Stimulated activated CD4-positive, alpha-beta T cell treated with anti-CD3 and anti-CD28 coated beads, Interleukin-1b, Interleukin-23, amount 100 ng/mL, for 4 hours (primary cell): Measurements from ENCODE around the gene RNLS.
"Not testable (repeated sequence)": the region's sequence is repeated elsewhere in the genome, so short reads cannot be mapped to it uniquely, and the experiment has no call there.

Source experiments
- DNase-seq, 2 donors: peaks; one replicate each; pipeline ENCODE4 v3.0.0-alpha.2; 2020; ENCODE audit warnings: low read depth in 2 of 2

Gene RNLS

DNA sequence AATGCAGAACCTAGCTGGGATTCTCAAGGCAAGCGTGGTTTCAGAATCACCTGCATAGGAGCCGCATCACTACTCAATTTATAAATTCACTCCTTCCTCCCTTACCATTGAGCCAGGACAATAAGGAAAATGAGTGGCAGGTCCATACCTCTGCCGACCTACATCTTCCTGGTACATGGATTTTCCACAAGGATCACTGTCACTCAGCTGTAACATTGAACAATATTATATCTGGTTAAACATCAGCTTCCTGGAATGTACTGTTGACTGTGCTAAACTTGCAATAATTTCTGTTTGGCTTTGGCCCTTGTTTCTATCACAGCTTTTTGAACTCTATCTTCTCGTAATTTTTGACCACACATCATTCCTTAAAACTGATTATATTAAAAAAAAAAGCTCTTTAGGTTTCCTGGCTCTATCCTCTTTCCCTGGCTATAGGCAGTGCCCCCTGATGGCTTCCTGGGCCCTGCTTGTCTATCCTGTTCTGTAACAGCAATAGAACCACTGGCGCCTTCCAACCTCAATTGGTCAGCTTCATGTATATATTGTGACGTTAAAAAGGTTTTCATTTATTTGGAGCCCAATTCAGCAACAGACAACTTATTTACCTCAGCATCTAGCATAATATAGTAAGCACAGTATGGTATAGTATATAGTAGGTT, 59.2 kb downstream of the RNLS start:
- no peak for DNase-seq

GRCh38 chr10:88522715-88523114, 60.4 kb downstream of the RNLS start:
- DNase-seq: no peak

GRCh38 chr10:88521791-88522190, 61.3 kb downstream of the RNLS start:
- no peak for DNase-seq

- DNase-seq: no peak
Measured at GRCh38 chr10:88515235-88515634, 67.9 kb downstream of the RNLS start.

- DNase-seq: no peak
Measured at GRCh38 chr10:88512599-88512998, 70.5 kb downstream of the RNLS start.

GRCh38 chr10:88508796-88509195, 74.3 kb downstream of the RNLS start:
- DNase-seq: no peak

- DNase-seq: no peak
Measured at GRCh38 chr10:88507826-88508453, 75.2 kb downstream of the RNLS start.

DNA sequence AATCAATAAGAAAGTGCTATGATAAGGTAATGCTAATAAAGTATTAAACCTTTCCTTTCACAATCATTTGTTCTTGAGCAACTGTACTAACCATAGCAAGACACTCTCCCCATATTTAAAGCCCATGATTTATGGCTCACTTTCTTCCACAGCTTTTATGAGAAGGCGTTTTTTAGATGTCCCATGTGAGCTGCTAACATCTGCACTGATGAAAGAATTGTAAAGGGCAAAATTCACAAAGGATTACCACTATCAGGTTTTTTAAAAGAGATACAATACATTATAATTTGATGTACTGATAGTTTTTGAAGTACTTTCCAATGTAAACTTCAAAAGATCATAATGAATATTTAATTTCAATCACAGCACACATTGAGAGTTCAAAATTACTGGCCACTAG, 75.7 kb downstream of the RNLS start:
- DNase-seq: no peak

GRCh38 chr10:88505680-88506215, 77.4 kb downstream of the RNLS start:
- no peak for DNase-seq

- no peak for DNase-seq
Measured at GRCh38 chr10:88505265-88505664, 77.9 kb downstream of the RNLS start.

- DNase-seq: no peak
Measured at GRCh38 chr10:88500656-88501055, 82.5 kb downstream of the RNLS start.

DNA sequence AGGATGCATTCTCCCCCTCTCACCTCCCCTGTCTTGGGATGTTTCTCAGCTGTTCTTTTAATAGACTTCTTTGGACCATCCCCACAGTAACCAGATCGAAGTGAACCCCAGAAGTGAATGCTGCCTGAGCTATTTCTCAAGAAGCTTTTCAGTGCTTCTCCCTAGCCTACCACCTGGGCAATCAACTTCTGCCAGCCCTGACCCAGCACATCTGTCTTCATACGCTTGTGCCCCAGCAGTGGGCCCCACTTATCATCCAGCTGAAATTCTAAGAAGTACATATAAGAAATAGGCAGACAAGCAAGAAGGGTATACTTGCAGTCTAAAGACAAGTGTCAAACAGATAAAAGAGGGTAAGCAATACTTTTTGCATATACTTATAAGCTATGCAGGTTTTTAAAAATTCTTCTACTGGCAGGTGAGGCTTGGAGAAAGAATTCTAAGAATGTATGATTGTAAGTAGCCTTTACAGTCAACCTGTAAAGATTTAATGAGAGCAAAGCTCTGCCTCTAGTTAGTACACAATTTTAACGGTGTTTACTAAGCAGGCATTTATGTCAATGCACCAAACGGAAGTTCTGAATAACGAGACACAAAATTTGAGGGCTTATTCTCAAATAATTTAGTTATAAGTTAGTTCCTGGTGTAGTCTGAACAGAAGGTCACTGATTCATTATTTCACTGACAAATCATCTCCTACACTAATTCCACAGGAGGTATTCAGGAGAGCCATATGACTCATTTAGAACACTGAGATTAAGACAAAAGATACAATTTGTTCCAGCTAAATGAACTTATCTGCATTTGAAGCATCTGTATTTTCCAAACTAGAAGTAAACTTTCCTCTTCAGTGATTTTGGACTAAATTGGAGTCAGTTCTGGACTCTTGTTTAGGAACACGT, 83.3 kb downstream of the RNLS start:
- no peak for DNase-seq

DNA sequence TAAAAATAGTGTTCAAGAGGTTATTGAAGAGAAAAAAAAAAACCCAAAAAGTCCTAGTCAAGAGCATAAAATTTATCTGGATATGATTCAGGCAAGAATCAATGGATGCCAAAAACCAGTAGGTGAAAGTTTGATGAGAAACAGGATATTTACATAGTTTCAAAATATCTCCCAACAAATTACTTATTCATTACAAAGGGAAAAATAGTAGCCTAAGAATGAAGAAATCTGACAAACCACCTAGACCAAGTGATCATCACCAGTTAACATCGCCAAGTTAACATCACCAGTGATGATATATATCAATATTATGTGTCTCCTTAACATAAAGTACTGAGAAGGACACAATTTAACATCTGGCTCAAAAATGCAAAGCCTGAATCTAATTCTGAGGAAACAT, 85.2 kb downstream of the RNLS start:
- no peak for DNase-seq

DNA sequence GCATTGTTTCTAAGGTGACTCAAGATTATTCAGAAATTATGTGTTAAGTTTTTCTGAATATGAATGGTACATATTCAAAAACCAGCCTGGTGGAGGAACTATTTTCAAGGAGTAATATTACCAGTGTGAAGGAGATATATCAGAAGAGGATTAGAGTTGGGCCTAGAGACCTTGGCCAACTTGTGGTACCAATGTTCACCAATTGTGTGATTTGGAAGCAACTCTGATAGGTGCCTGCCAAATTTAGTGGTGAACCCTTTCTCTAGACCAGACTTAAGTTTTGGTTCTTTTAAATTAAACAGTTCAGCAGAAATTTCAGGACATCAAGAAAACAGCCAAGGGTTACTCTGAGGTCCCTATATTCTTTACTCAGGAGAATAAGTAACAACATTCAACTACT, 88.6 kb downstream of the RNLS start:
- no peak for DNase-seq

GRCh38 chr10:88493691-88494483, 89.2 kb downstream of the RNLS start:
- no peak for DNase-seq

DNA sequence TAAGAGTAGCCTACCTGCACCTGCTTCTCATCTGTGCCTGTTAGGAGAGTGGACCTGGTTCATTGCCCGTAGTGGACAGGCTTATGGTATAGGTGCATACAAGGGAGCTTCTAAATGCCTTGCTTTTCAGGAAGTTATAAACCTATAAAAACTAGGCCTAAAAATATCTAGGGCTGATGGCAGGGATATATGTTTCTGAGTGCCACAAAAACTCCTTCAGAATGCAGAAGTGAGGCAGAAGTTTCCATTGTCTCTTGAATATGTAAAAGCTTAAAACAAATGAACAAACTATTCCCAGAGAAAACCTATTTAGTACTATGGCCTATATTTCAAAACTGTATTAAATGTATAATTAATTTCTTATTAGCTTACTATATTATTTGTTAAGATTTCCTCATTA, 91.8 kb downstream of the RNLS start:
- no peak for DNase-seq

GRCh38 chr10:88490231-88490980, 92.7 kb downstream of the RNLS start:
- DNase-seq: no peak

DNA sequence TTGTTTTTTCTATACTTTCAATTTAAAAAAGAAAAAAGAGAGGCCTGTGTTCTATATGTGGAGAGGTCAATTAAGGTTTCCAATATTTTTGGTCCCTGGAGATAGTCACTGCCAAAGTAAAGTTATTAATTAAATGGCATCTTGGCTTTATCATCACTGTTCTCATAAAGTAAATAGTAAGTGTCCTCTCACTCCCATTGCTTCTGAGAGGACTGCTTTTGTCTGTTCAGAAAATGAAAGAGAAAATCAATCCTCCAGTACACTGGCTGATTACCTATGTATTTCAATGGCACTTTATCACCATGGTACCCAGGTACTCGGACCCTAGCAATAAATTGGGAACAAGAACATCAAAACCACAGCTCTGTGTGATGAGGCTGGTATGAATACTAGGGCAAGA, 94.0 kb downstream of the RNLS start:
- no peak for DNase-seq

- DNase-seq: not testable (repeated sequence)
Measured at GRCh38 chr10:88486816-88487215, 96.3 kb downstream of the RNLS start.

- DNase-seq: no peak
Measured at GRCh38 chr10:88482220-88482619, 100.9 kb downstream of the RNLS start.

DNA sequence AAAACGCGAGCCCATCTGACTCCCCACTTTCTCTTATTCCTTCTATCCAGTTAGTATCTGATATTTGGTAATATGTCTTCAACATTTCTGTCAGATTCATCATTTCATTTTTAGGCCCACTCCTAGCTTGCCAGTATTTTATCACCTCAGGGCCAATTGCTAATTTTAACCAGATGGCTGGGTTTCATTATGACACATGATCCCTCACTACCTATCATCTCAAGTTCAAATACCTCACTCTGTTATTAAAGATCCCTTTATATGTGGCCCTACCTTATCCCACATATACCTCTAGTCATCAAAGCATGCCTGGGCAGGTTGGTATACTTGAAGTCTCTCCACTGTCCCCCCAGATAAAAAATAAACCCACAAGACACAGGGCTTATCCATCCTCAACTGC, 104.9 kb downstream of the RNLS start:
- DNase-seq: no peak
